Germinal center (tissue), 1 donor: Measurements from ENCODE around the gene DNAJB11.
"Not testable (repeated sequence)": the region's sequence is repeated elsewhere in the genome, so short reads cannot be mapped to it uniquely, and the experiment has no call there.

Experiments used
- DNase-seq: peaks from one replicate; pipeline ENCODE4 v3.0.0; 2012; ENCODE audit warnings: mixed read lengths, low spot score

DNAJB11 gene

DNA sequence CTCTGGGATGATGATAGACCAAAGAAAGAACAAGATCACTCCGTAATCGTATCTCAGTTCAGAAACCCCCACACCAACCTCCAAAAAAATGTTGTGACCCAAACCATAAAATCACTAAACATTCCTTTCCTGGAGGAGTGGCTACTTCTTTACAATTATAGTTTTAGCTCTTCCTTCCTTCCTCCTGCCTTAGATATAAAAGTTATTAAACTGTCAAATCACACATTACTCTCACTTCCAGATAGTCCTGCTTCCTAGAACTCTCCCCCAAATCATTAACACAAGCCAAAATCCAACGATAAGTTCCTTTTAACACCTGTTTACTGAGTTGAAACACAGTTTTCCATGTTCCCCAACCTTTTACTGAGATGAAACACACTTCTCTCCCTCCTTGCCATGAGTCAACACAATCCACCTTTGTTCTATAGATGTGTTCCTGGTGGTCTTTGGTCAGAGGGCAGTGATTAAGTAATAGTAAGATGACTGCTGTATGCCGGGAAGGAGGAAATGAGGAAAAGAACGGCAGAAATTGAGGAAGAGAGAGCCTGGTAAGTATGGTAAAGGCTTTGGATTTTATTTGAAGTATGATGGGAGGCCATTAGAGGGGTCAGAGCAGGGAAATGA is 18.0 kb upstream of the DNAJB11 start:
- DNase-seq, result no peak

DNA sequence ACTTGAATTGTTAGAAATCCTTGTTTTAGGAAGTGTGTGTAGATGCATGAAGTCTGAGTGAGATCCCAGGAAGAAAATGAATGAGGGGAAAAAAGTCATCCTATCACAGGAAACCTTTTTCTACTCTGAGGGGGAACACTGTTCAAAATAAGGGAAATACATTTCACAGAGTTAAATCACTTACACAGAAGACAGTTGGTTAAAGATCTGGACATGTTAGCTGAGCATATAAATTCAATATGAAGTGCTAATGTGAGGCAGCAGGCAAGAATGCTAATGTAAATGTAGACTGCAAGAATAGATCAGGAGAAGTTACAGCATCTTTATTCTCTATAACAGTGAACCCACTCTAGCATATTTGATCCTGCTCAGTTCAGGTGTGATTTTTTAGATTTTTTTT is 5.9 kb upstream of the DNAJB11 start:
- DNase-seq, result no peak

DNA sequence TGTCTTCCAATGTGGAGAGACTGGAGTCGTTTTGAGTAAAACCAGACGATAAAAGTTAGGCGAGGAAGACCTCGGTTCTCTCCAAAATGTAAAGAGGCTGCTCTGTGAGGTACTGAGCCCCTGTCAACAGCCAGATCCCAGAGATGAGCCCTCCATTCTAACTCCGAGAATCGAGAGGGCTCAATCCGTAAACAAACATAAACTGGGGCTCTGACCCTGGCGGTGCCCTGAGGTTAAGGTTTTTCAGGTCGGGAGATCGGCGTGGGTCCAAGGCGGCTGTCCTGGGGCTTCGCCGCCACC is 3.8 kb upstream of the DNAJB11 start:
- DNase-seq, result no peak

DNA sequence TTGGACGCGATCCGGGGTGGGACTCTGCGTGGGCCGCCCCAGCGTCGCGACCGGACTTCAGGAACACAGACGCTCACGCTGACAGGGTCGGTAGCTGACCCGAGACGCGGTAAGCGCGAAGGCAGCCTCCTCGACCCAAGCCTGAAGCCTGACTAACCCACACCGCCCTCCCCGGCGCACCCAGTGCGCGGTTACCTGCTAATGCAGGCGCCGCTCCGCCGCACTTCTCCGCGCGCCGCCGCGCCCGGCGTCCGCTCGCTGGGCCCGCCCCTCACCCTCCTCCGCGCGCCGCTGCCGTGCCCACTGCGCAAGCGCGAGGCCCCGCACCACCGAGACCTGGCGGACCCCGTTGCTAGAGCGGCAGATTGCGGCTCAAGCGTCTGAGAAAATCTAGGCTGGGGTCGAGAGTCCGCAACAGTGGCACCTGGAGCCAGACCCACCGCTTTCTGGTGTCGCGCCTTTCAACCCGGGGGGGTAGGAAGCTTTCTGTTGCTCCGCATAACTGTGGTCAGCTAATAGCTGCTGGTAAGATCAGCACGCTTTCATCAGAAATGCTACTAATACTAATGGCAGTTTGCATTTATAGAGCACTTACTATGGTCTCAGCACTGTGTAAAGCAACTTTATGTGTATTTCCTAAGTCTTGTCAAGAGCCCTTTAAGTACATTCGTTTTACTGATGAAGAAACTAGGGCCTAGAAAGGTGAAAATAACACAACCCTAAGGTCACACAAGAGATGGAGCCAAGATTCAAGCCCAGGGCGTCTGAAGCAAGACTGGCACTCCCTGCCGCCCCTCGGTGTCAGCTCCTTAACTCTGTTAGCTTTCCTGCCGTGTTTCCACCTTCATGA is 3.2 kb upstream of the DNAJB11 start, which contains the start of gene TBCCD1:
TBCCD1 (minus strand) TSS at position 268 of the 850 bp plus-strand sequence. CDS start 3,010 bp downstream, outside the sequence.
- peak; percentile 89 for DNase-seq

DNA sequence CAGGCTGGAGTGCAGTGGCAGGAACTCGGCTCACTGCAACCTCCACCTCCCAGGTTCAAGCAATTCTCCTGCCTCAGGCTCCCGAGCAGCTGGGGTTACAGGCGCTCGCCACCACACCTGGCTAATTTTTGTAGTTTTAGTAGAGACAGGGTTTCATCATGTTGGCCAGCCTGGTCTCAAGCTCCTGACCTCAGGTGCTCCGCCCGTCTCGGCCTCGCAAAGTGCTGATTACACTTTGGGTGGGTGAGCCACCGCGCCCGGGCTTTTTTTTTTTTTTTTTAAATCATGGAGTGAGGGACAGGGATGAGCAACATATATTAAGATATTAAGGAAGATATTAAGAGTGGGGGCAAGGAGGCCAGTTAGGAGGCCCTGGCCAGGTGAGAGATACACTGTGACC is 1.2 kb upstream of the DNAJB11 start:
- DNase-seq, result not testable (repeated sequence)

DNA sequence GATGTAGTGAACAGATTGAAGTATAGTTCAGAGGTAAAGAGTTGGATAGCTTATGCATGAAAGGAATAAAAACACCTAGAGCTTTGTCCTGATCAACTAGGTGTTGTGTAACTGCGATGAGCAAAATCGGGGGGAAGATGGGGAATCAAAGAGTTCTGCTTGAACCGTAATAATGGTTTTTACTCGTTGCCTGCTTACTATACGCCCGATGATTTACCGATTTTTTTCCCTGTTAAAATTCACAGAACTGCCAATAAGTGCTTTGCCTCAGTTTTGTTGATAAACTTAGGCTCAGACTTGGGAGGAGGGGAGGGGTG is 783 bp upstream of the DNAJB11 start:
- DNase-seq, result no peak

DNA sequence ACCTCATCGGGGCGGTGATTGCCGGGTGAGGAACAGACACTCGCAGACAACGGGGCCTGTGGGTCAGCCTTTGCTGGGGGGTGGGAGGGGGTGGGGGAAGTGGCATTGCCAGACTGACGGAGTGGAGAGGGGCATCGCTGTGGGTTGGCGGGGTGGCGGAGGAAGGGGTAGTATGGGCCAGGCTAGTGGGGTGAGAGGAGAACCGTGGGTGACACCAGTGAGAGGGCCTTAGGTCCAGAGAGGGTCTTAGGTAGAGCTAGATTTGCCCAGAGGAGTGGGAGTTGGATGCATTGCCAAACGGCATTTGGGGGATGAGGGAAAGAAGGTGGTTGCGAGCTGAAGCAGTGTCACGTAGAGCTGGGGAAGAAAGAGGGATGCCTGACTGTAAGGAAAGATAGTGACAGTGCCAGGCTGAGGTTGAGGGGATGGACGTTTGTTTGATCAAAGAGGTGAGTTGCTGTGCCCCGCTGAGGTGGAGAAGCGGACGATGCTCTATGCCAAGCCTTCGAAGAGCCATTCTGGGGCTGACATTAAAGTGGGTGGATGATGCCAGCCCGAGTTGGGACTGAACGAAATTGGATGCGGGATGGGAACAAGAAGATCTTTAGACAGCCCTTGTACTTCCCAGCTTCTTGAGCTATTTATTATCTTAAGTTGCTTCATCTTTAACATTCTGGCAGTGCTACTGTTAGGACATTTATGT is 572 bp downstream of the DNAJB11 start:
- no peak for DNase-seq

DNA sequence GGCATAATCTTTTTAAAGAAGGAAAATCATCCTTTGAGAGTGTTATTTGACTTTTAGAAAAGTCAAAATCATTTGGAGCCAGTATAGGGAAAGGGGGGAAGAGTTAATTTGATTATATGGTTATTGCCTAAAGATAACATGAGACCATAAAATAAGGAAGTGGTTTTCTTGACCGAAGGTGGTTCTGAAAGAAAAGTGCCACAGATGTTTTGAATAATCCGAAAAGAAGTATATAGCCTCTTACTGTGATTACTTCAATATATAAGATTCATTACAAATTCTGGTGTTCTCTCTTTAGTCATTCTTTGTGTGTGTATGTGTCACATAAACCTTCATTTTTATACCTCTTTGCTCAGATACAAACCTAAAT is 1.1 kb downstream of the DNAJB11 start:
- DNase-seq, result peak; percentile 18

DNA sequence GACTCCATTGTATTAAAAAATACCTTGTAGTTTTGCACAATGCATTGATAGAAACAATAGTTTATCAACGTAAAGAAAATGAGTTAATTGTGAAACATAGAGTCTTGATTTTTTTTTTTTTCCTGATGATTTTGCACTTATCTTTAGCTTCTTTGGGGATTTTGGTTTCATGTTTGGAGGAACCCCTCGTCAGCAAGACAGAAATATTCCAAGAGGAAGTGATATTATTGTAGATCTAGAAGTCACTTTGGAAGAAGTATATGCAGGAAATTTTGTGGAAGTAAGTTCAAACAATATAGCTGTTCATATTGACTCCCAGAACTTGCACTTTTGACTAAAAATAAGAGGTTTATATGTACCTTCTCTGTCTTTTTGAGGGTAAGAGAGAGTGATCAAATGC is 7.0 kb downstream of the DNAJB11 start:
- DNase-seq, result no peak

DNA sequence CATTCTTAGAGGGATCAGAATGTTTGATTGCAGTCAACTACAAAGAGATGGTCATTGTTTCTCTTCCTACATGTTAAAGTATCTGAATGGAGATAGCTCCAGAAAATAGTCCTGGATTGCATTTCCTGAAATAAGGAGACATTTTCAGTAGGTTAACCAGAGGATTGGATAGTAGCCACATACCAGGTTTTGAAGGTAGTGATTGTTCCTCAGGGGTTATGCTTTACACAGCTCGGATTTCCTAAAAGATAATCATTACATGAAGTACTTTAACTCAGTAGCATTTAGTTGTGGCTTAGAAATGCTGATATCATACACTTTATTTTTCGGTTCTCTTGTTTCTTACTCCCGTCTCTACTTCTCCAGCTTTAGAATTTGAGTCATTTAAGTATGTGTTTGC is 10.3 kb downstream of the DNAJB11 start:
- DNase-seq, result no peak

DNA sequence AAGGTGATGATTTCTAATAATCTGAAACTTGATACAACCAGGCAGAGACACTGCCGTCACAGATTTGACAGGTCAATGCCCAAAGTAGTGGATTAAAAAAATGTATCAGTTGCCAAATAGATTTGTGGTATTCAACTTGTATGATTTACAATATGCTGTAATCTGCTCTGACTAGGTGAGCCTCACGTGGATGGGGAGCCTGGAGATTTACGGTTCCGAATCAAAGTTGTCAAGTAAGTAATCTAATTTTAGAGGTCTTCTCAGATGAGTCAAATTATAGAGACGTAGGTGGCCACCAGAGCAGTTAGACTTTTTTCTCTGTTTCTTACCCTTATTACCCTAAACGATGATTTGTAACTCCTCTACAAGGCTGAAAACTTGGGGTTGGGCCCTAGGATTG is 12.0 kb downstream of the DNAJB11 start:
- DNase-seq, result no peak

DNA sequence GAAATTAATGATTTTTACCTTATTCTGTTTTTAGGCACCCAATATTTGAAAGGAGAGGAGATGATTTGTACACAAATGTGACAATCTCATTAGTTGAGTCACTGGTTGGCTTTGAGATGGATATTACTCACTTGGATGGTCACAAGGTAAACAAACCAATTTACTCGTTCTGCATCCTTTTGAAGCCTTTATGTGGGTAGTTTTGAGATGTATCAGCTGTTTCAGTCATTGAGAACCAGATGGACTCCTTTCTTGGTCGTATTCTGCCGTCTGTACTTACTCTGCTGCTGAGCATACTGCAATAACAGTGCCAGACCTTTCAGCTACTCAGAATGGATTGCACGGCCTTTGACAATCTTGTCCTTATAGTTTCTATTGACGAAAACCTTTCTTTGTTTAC is 13.3 kb downstream of the DNAJB11 start:
- no peak for DNase-seq

DNA sequence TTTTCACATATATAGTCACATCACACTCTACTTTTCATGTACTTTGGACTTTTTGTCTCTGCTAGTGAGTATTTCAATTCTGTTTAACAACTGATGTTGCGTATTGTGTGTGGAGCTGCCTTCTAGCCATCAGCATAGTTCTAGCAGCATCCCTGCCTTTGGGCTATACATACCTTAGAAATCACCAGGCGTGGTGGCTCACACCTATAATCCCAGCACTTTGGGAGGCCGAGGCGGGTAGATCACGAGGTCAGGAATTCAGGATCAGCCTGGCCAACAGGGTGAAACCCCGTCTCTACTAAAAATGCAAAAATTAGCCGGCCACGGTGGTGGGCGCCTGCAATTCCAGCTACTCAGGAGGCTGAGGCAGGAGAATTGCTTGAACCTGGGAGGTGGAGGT is 15.7 kb downstream of the DNAJB11 start:
- DNase-seq, result not testable (repeated sequence)

DNA sequence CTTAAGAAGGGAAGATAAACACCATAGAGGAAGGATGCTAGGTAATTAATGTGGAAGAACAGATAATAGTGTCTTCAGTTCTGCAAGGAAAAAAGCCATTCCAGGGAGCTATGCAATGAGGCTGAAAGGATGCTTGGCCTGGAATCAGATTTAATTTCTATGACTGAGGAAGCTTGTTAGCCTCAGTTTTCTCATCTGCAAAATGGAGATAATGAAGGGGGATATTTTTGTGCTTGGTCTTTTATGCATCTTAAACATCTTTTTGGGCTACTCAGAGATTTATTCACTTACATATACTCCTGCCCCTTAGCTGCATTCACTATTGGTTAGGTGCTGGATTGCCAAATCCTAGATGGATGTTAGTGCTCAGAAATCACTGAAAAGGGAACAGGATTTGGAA is 16.7 kb downstream of the DNAJB11 start:
- no peak for DNase-seq

DNA sequence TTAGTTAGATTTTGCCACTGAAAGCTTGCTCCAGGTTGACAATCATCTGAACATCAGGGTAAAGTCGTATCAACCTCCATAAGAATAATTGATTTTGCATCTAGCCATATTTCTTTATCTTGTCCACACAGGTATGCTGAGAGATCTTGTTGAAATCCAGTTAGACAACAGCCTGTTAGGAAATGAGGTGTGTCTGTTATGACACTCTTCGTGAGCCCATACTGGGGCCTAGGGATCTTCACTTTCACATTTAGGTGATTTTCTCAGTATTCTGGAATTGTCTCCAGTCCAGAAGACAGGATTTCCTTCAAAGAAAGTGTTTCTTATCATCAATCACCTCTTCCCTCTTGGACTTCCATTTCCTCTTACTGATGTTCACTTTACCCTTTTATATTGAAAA is 18.1 kb downstream of the DNAJB11 start:
- DNase-seq, result no peak

DNA sequence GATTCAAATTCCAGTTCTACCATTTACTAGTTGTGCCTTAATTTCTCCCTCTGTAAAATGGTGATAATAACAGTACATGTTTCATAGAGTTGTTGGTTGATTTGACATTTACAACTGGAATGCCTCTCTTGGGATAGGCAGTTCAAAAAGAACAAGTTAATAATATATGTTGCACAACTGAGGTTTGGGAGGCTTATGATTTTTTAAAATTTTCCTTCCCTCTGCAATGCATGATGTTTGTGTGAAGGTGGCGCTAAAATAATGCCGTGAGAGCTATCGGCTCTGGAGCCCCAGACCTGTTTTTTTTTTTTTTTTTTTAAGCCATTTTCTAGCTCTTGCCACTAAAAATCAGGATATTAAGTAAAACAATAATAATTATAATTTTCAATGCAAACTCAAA is 18.6 kb downstream of the DNAJB11 start:
- DNase-seq, result no peak

DNA sequence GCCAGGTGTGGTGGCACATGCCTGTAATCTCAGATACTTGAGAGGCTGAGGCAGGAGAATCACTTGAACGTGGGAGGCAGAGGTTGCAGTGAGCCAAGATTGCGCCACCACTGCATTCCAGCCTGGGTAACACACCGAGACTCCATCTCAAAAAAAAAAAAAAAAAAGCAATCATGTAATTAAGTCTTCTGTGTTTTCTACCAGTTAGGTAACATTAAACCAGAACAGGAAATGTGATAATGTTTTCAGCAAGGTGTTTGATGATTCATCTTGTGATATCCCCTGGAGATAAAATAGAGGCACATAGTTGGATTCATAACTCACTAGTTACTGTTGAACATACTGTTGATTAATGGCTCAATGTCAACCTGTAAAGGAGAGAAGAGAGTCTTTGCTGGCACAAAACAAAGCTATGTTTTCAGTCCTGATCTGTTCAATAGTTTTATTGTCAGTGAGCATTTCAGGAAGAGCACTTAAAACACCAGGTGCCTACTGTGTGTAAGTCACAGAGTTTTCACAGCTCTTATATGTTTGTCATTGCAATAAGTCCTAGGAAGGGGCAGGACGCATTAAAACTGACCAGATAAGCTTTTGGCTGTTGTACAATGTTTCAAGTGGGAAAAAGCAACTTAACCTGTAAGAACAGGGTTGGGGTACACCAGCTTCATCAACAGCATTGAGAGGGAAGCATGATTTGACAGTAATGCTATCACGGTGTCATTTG is 19.5 kb downstream of the DNAJB11 start:
- no peak for DNase-seq

DNA sequence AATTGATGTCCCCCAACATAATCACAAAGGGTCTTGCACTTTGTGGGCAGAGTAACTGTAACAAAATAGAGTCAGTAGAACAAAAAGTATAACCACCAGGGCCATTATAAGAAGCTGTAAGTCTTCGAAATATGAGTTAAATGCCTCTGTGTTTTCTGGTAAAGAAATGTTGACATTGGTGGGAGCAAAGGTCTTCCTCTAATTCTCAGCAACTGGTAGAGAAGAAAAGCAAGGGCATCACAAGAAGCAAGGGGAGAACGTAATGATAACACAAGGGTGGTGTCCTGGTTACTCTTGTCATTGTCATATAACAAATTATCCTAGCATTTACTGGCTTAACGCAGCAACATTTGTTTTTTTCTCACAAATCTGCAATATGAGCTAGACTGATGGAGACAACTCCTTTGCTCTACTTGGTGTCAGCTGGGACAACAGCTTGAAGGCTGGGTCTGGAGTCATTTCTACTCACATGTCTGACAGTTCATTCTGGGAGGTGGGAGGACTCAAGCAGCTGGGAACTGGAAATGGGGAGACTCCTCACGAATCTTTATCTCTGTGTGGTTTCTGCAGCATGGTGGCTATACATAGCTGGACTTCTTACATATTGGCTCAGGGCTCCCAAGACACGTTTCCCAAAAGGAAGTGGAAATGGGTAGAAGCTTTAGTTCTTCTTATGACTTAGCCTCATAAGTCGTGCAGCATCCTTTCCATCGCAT is 20.2 kb downstream of the DNAJB11 start:
- no peak for DNase-seq

DNA sequence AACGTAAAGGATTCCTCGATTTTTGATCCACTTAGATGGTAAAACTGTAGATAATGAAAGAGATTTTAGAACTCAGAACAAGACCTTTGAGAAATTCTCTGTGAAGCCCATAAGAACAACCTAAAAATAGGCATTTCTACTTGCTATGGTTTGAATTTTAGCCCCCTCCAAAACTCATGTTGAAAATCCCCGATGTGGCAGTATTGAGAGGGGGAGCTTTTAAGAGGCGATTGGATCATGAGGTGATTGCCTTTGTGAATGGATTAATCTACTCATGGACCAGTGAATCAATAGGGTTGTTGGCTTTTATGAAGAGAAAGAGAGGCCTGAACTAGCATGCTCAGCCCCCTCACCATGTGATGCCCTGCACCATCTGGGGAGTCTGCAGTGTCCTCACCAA is 22.2 kb downstream of the DNAJB11 start:
- no peak for DNase-seq

DNA sequence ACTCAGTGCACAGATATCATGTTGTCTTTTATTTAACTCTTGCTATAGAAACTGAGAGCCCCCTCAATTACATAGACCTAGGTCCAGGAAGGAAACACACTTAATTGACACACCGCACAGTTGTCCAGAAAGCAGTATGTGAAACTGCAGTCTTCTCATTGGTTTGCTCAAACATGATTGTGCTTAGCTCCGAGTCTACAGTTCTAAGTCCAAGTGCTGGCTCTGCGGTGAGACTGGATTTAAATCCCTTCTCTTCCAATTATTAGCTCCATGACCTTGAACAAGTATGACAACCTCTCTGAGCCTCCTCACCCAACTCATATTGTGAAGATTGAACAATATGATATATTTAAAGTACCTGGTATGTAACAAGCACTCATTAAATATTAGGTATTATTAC is 23.3 kb downstream of the DNAJB11 start:
- DNase-seq, result no peak

DNA sequence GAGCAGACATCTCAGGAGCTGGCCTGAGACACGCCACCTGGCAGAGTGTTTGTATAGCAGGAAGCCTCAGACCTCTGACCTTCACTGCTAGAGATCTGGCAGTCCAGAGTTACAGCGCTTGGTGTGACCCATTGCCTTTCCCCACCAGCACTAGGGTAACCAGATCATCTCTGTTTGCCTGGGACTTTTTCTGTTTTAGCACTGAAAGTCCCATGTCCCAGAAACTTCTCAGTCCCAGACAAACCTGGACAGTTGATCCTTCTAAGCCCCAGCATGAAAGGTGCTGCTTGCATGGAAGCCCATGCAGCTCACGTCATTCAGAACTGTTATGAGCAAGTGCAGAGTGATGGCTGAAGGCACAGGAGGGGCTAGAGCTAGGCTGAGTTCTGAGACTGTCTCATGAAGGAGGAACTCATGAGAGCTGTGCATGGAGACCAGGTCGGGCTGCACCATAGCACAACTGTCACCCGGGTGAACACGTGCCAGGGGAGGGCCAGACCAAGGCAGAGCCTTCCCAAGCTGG is 24.1 kb downstream of the DNAJB11 start:
- DNase-seq, result no peak
